KG1 (cell line): ENCODE data around the gene REPIN1.
A peak's percentile ranks its signal among the peaks of the same experiment; 100 is the strongest.

Experiments
- DNase-seq: peaks from one replicate; lab custom pipeline; 2025; lab: John Stamatoyannopoulos, UW

REPIN1 gene

DNA sequence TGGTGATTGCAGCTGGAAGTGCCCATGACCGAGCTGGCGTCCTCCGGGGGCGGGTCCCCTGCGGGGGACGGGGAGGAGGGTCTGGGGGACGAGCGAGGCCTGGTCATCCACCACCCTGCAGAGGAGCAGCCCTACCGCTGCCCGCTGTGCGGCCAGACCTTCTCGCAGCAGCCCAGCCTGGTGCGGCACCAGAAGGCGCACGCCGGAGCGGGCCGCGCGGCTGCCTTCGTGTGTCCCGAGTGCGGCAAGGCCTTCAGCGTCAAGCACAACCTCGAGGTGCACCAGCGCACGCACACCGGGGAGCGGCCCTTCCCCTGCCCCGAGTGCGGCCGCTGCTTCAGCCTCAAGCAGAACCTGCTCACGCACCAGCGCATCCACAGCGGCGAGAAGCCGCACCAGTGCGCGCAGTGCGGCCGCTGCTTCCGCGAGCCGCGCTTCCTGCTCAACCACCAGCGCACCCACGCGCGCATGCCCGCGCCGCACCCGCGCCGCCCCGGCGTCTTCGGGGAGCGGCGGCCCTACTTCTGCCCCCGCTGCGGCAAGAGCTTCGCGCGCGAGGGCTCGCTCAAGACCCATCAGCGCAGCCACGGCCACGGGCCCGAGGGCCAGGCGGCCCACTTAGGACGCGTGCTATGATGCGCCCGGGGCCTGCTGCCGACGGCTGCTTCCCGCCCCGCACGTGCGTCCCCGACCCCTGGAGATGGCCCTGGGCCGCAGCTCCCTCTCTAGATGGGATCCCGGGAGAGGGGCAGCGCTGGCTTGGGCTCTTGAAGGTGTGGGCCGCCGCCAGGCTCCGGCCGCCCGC is 39.2 kb downstream of the REPIN1 start:
- no peak for DNase-seq

DNA sequence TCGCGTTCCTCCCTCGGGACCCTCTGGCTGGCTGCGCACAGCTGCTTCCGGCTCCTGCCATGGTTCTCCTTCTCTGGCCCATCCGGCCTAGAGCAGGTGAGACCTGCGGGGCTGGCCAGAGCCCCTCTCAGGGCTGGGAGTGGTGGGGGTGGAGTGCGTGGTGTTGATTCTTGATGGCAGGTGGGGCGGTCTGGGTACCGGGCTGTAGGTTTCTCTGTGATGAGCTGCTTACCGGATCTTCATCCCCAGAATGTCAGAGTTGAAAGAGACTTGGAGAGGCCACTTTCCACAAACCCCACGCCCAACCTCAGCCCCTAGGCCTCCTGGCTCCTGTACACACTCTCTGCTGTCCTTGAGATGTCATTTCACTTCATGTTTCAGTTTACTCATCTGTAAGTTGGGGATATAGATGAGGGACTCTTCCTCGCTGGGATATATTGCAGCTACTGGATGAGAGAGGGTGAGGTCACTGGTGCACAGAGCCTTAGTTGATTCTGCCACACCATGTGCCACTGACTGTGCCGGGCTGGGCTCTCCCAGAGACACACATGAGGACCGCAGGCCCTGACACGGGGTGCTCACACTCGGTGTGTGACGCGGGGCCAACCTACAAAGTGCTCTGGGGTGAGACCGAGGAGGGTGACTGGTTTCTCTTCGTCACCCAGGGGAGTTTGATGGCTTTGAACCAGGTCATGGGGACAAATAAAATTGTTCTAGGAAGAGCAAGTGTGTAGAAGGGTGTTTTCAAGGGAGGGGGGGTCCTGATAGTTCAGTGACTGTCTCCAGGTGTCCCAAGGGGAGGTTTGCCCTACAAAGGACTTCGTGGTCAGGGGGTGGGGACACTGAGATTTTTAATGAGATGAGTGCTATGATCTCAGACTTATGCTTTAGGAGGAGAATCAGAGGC is 40.0 kb downstream of the REPIN1 start:
- no peak for DNase-seq

DNA sequence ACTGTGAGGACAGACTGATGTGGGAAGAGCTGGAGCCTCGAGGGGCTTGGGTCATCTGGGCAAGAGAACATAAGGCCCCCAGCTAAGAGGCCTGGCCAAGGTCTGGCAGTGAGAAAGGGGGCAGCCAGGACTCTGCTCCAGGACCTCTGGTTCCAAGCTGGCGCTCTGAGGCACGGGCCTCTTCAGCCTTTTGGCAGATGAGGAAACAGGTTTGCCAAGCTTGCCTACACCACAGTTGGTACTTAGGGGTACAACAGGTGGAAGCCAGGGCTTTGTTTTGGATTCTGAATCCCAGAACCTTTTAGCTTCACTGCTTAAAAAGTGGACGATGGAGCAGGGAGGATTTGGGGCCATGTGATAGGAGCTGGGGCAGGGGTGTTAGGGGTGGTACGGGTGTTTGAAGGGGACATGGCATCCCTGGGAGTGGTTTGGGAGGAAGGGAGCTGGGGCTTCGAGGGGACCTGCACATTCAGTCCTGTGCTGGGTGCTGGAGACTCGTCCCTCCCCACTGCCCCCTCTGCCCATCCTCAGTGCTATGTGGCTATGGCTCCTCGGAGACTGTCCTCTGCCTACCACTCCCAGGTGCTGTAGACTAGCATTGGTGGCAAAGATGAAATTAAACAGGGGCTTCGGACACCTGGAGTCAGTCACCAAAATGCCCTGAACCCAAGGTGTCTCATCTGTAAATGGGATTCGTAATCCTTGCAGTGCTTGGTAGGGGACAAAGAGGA is 40.8 kb downstream of the REPIN1 start:
- DNase-seq: no peak

DNA sequence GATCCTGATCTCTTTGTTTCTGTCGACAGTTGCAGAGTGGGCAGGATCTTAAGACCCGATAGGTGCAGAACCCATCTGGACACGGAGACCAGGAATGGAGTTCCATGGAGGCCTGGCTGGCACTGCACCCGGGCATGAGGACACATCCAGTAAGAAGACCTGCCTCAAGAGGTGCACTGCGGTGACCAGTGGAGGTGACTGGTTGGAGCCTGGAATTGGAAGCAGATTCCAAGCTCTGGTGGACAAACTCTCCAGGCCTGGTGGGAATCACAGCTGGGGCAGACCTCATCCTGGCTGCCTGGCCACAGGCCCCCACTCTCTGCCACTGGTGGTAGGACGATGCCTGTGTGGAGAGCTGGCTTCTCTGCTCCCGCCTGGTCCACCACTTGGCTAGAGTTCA is 41.5 kb downstream of the REPIN1 start:
- no peak for DNase-seq

DNA sequence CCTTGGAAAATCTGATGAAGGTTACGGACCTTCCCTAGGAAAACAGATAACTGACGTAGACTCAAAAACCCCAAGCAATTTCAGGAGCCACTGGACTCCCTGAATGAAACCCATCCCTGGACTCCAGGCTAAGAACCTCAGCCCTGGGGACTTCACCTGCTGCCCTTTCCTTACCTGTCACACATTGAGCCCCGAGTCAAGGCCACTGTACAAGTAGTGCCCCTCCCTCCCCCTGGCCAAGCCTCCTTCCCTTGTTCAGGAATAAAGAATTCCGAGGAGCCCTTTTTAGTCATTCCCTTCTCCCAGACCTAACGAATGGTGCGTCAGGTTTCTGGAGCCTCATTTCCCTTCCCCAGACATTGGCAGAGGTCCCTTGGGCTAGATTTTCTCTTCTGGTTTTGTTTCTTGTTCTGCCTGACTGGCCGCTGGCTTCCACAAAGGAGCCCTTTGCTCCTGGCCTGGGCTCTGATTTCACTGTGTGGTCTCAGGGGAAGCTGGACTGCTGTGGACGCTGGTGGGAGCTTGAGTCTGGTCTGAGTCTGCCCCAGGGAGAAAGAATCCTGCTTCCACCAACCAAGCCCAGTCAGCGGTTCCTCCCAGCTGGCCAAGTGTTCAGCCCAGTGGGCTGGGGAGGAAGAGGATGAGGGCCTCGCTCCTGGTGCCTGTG is 42.2 kb downstream of the REPIN1 start:
- no peak for DNase-seq

DNA sequence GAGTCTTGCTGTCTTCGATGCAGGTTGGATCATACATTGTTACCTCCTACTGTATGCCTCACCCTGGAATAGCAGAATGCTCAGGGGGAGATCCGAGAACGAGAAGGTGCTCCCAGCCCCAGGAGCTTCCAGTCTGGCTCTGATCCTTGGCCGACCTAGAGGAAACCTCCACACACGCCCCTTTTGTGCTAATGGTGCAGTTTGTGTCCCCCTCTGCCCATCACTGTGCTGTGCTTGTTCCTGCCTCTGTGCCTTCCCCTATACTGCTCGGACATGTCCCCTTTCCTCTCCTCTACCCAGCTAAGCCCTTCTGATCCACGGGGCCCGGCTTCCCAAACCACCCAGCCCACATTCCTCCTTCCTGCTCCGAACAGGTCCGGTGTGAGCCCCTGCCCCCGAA is 43.0 kb downstream of the REPIN1 start:
- DNase-seq: no peak

DNA sequence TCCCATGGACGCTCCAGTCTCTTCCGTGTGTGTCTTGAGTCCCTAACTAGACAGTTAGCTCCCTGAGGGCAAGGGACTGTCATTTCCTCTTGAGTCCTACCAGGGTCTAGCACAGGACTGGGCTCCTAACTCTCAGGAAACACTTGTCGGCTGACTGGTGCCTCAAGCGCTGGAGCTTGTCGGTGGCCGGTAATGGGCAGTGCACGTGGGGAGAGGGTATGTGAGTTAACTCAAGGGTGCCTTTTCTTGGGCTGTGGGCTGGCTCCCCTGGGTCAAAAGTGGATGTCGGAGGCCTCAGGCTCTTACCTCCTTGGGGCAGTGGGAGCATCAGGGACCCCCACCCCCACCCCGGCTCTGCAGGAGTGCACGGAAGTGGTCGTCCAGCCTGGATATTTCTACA is 43.4 kb downstream of the REPIN1 start:
- no peak for DNase-seq

DNA sequence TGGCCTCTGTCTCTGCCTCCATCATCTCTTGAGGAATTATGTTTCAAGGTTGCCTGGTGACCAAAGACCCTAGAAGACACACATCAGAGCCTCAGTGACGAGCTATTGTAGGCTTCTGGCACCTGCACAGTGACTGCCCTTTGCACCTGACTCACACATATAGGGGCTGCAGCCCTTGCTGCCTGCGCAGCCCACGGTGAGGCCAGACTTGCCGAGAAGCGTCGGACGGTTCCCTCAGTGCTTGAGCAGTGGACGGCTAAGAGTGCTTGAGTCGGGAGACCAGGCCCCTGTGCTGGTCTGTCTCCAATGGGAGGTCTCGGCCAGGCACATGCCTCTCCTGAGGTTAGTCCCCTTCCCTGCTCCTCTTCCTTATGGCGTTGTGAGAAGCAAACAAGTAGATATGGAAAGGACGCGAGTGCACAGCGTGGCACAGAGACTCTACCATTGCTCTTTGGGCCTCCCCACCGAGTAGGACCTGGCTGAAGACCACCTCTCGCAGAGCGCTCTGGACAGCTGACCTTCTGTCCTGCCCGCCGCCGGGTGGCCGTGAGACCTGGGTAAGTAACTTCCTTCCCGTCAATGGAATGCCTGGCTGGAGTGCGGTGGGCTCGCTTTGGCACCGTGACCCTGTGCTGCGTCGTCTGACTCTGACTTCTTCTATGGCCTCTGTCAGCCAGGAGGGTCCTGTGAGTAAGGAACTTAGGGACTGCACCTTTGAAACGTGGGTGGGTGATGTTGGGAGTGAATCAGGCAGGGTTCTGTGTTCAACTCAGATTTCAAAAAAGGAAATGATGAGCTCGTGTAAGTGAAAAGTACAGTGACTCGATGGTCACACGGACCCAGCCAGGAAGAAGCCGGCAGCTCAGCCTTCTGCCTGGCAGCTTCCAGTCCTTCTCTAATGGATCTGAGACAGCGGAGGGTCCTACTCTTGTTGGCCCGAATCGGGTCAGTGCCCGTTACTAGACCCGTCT is 44.2 kb downstream of the REPIN1 start:
- DNase-seq: no peak

DNA sequence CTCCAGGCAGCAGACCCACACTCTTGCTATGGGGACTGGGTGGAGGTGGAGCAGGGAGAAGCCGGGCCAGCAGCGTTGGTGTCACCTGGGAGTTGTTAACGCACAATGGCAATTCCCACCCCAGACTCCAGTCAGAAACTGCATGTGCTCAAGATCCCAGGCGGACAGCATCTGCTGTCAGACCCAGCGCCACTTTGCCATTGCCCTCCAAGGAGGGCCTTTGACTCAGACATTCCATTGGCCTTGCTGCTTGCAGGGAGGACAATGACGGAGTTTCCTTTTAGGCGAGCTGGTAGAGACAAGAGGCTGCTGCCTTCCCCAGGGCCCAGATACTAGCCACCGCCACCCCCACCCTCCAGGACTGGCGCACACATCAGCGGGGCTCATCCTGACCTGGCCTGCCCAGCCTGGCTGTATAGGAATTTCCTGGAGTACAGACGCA is 45.0 kb downstream of the REPIN1 start:
- DNase-seq: no peak

DNA sequence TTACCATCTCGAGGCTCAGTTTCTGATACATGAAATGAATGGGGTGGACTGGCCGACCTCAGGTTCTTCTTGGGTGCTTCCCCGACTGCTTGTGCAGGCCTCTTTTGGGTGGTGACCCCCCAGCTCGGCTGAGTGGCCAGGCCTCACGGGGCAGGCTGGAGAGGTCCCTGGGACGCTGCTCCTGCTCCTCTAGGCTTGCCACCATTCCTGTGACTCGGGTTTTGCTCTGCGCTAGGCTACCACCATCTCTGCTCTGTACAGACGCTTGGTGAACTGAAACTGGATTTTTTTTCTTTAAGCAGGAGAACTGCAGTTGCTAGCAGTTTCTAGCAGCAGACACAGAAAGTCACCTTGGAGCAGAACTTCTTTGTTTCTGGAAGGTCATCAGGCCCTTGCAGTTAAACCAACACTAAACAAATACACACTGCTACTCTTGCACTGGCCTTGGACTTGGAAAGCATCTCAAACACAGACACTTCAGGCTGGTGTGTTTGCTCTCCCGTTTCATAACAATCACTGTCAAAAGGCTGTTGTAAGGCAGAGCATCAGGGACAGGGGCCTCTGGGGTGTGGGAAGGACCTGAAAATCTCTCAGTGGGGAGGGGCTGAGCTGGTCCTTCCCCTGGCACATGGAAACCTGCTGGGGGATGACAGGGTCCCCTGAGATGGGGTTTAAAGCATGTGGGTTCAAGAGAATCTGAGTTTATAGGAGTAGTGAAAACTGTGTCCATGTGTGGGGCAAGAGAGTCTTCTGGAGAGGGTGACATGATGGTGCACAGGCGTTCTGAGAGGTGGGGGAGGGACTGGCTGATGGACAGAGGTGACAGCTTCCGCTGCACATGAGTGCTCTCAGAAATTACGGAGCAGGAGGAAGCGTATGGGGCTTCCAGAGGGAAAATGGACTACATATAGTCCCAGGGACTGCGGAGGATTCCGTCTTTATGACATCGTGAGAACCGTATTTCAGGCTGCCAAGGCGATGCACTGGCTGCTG is 46.8 kb downstream of the REPIN1 start:
- no peak for DNase-seq

DNA sequence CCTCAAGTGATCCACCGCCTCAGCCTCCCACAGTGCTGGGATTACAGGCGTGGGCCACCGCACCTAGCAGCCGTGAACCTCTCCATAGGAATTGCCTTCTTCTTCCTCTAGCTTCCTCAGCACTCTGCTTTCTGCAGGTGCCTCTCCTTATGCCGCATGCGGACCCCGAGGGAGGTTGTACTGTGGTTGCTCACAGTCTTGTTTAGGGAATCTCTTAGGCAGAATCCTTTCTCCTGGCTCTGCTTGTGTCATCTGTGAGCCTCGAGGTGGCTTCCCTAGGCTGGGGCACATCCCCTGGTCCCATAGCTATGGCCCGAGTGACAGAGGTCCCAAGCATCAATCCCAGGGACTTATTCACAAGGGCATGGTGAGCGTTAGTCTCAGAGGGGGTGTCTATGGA is 48.6 kb downstream of the REPIN1 start:
- no peak for DNase-seq

DNA sequence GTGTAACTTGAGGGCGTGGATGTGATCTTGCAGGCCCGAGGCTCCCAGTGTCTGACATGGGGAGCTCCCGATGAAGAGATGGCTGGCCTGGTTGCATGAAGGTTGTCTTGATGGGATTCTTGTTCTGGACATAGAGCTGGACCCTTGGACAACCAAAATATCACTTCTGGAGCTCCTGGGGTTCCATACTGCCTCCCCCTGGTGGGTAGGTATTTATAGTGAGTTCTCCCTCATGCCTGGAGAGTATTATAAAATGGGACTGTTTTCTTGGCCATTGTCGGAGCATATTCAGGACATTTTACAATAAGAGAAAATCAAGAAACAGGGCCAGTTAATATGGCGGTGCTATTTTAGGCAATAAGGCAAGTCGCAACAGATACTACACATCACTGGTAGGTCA is 49.2 kb downstream of the REPIN1 start:
- DNase-seq: no peak

DNA sequence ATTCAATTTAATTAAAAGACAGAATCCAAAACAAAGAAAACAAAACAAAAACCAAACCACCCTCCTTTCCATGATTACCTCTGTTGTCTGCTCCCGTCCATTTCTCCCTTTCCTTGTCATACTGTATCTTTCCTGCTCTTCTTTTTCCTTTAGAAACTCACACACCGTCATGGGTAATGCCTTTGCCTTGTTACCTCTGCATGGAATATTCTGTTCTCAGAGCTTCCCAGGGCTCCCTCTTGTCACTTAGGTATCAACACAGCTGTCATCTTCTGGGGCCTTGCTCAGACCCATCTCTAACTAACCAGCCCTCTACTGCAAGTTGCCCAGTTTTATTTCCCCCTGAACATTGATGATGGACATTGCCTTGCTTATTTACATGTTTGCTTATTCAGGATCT is 51.6 kb downstream of the REPIN1 start:
- no peak for DNase-seq

DNA sequence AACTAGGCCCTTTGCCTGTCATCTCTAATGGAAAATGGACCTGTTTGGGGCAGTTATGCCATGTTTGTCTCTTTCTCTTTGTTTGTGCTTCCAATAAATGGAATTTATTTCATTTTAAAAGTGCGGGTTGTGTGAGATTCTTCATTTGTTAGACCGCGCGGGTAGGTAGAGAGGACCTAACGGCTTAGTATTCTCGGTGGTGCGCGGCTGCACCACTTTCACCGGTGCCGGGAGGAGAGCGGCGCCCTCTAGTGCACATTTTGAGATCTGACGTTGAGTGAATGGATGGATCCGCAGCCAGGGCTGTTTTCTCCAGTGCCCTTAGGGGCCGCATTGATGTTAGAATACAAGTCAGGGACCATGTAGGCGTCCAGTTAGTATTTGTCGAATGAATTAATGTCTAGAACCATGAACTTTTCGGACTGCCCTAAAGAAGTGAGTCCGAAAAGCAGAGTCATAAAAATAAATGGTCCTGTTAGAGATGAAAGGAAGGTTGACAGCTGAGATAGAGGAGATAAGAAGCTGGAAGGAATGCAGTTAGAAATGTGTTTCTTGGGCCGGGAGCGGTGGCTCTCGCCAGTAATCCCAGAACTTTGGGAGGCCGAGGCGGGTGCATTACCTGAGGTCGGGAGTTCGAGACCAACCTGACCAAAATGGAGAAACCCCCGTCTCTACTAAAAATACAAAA is 52.5 kb downstream of the REPIN1 start:
- peak; percentile 52 for DNase-seq

DNA sequence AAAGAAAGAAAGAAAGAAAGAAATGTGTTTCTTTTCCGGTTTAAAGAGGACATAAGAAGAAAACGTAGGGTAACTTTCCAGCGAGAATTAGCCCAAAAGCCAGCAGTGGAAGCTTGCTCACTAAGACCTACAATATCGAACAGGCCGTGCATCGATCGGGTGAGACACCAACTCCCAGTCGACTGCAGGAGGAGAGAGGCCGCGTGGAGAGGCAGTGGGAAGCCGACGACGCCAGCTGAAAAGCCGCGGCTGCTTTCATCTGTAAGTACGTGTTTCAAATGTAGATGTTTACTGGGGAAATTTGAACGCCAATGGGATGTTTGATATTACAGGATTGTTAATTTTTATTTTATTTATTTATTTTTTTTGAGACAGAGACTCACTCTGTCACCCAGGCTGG is 53.2 kb downstream of the REPIN1 start:
- no peak for DNase-seq
